K562 (cell line): ENCODE measurements around the gene GJE1. TPM values are rescaled to one million over a fixed set of nuclear protein-coding genes. Genes with fewer than 3 reads are reported as not detected.

Source experiments
- ATAC-seq: fragments of 200-7000 bp; cut with Tn5 transposase; 3 replicates; pipeline ENCODE4 v1.9.1; 2020; ENCODE audit warnings: moderate library complexity
- BruUV-seq: library from RNA; stranded (reverse); fragments of 400-500 nt; replicated peaks from 2 replicates; lab custom pipeline; 2021; lab: Mats Ljungman, UMichigan
- CTCF ChIA-PET: fragments of 300-600 bp; formaldehyde crosslinking; extraction: SDS; loops from one replicate; lab custom pipeline; 2021; ENCODE audit warnings: low intra/inter-chr PET ratio; lab: Yijun Ruan, JAX
- POLR2A ChIA-PET: fragments of 300-600, 350-650 bp; sonication (Branson Sonifier 250); formaldehyde crosslinking; extraction: SDS; loops from one replicate; lab custom pipeline; 2021; ENCODE audit warnings: antibody characterized with exemption, inconsistent platforms; lab: Yijun Ruan, JAX
- DNase-seq, 4 experiments: peaks; one replicate each; pipeline versions ENCODE4 v3.0.0 to v3.0.0-alpha.2; 2011 to 2018; ENCODE audit warnings: low spot score in 3 of 4, mixed read lengths in 3 of 4; ENCODE audit errors: extremely low read depth in 1 of 4
- FAIRE-seq: peaks from 2 replicates; lab custom pipeline; 2011; peaks lifted over from hg19 to GRCh38; lab: Jason Lieb, UNC
- H2AFZ ChIP-seq: 2 replicates; pipeline ENCODE4 v1.6.0; 2011; ENCODE audit warnings: low read depth, low read length, control low read depth, inconsistent platforms
- H3K27ac ChIP-seq: fragments of 200-600 bp; 3 replicates; pipeline ENCODE4 v1.8.0; 2011; ENCODE audit warnings: low read depth, mild to moderate bottlenecking, control low read depth, inconsistent platforms, low read length, moderate library complexity, mixed read lengths; ENCODE audit errors: extremely low read depth
- H3K27me3 ChIP-seq, 2 experiments: fragments of 300-600 bp in 1 of 2; 2 replicates in 1 of 2; 3 replicates in 1 of 2; pipeline versions ENCODE4 v1.6.0 to v1.8.0; 2011; ENCODE audit warnings: inconsistent platforms in 2 of 2, low read length in 2 of 2, mild to moderate bottlenecking in 1 of 2, mixed read lengths in 1 of 2, moderate library complexity in 1 of 2; ENCODE audit not compliant: control insufficient read depth in 2 of 2, insufficient read depth in 2 of 2
- H3K36me3 ChIP-seq: fragments of 300-600 bp; 3 replicates; pipeline ENCODE4 v1.8.0; 2011; ENCODE audit warnings: mild to moderate bottlenecking, low read length, inconsistent platforms; ENCODE audit not compliant: control insufficient read depth, insufficient read depth
- H3K4me1 ChIP-seq, 2 experiments: fragments of 200-600 bp in 1 of 2; replicated peaks in 1 of 2; 2 replicates in 1 of 2; 3 replicates in 1 of 2; pipeline versions ENCODE4 v1.5.1 to v1.8.0; 2011; ENCODE audit warnings: inconsistent platforms in 2 of 2, low read length in 2 of 2, mild to moderate bottlenecking in 1 of 2, mixed read lengths in 1 of 2, moderate library complexity in 1 of 2; ENCODE audit not compliant: control insufficient read depth in 2 of 2, insufficient read depth in 2 of 2
- H3K4me2 ChIP-seq: 2 replicates; pipeline ENCODE4 v1.6.1; 2011; ENCODE audit warnings: low read length, control low read depth, inconsistent platforms, mixed read lengths; ENCODE audit not compliant: insufficient read depth
- H3K4me3 ChIP-seq: fragments of 200-600 bp; sonication (generic), shearing (Covaris generic); 2 replicates; pipeline ENCODE4 v1.5.1; 2016; ENCODE audit warnings: control low read depth, inconsistent platforms
- H3K79me2 ChIP-seq: fragments of 200-600 bp; 3 replicates; pipeline ENCODE4 v1.8.0; 2011; ENCODE audit warnings: low read length, inconsistent platforms; ENCODE audit not compliant: control insufficient read depth, insufficient read depth
- H3K9ac ChIP-seq, 2 experiments: 2 replicates each; pipeline versions ENCODE4 v1.6.0 to v1.6.1; 2011; ENCODE audit warnings: low read depth in 2 of 2, low read length in 2 of 2, control low read depth in 1 of 2, inconsistent platforms in 1 of 2, mild to moderate bottlenecking in 1 of 2, mixed read lengths in 1 of 2; ENCODE audit not compliant: insufficient read depth in 1 of 2
- H3K9me1 ChIP-seq: one replicate; pipeline ENCODE4 v1.6.0; 2011; ENCODE audit warnings: inconsistent platforms, mild to moderate bottlenecking, low read length, moderate library complexity; ENCODE audit not compliant: control insufficient read depth, insufficient read depth
- H3K9me3 ChIP-seq: replicated peaks from 2 replicates; pipeline ENCODE4 v1.5.1; 2011; ENCODE audit warnings: low read depth, low read length, inconsistent platforms; ENCODE audit not compliant: control insufficient read depth, insufficient read depth
- H4K20me1 ChIP-seq: replicated peaks from 2 replicates; pipeline ENCODE4 v1.6.1; 2011; ENCODE audit warnings: low read length, inconsistent platforms, mixed read lengths; ENCODE audit not compliant: control insufficient read depth, insufficient read depth
- ARID2 ChIP-seq: fragments of 450-650 bp; IDR thresholded peaks from 2 replicates; pipeline ENCODE4 v1.6.1; 2017; ENCODE audit warnings: antibody characterized with exemption, mild to moderate bottlenecking
- CBFA2T2 ChIP-seq: fragments of 450-650 bp; conservative IDR thresholded peaks from 2 replicates; pipeline ENCODE4 v1.6.1; 2017; ENCODE audit warnings: mild to moderate bottlenecking
- CEBPB ChIP-seq: fragments of 450-650 bp; IDR thresholded peaks from 2 replicates; pipeline ENCODE4 v1.6.1; 2016; ENCODE audit warnings: missing genetic modification characterization, missing compliant biosample characterization
- CEBPG ChIP-seq, 3 experiments: fragments of 200-800 bp in 1 of 3; sonication (Bioruptor generic) in 1 of 3; sonication (generic) in 1 of 3; formaldehyde crosslinking in 1 of 3; IDR thresholded peaks in 2 of 3; conservative IDR thresholded peaks in 1 of 3; 2 replicates each; pipeline versions ENCODE4 v1.6.1 to v1.8.0; 2016 to 2022; ENCODE audit warnings: missing compliant biosample characterization in 2 of 3, missing genetic modification characterization in 2 of 3, mild to moderate bottlenecking in 1 of 3, missing genetic modification reagents in 1 of 3
- KDM1A ChIP-seq, 2 experiments: fragments of 450-650 bp; IDR thresholded peaks; 2 replicates each; pipeline ENCODE4 v1.6.1; 2016; ENCODE audit warnings: mild to moderate bottlenecking in 2 of 2
- MEIS2 ChIP-seq: fragments of 450-650 bp; IDR thresholded peaks from 2 replicates; pipeline ENCODE4 v1.6.1; 2014; ENCODE audit warnings: mild to moderate bottlenecking; ENCODE audit not compliant: partially characterized antibody
- POLR2B ChIP-seq: fragments of 450-650 bp; IDR thresholded peaks from 2 replicates; pipeline ENCODE4 v1.6.1; 2018; ENCODE audit warnings: low read depth; ENCODE audit not compliant: partially characterized antibody
- RCOR1 ChIP-seq, 2 experiments: IDR thresholded peaks; 2 replicates each; pipeline ENCODE4 v1.6.1; 2012; ENCODE audit warnings: low read depth in 2 of 2, low read length in 2 of 2, borderline replicate concordance in 1 of 2, improper control_type of control experiment in 1 of 2
- RFX5 ChIP-seq: IDR thresholded peaks from 2 replicates; pipeline ENCODE4 v1.6.1; 2011; ENCODE audit warnings: low read depth, mild to moderate bottlenecking, improper control_type of control experiment, low read length
- SMC3 ChIP-seq: conservative IDR thresholded peaks from 2 replicates; pipeline ENCODE4 v1.6.1; 2011; ENCODE audit warnings: low read depth, low read length, improper control_type of control experiment; ENCODE audit not compliant: insufficient read depth
- SOX6 ChIP-seq: fragments of 450-650 bp; IDR thresholded peaks from 2 replicates; pipeline ENCODE4 v1.6.1; 2014; ENCODE audit warnings: mild to moderate bottlenecking
- TEAD1 ChIP-seq, 2 experiments: fragments of 450-650 bp in 1 of 2; sonication (generic) in 1 of 2; formaldehyde crosslinking; IDR thresholded peaks; 2 replicates each; pipeline versions ENCODE4 v1.4.0 to v1.8.0; 2020 to 2022; ENCODE audit warnings: mild to moderate bottlenecking in 2 of 2, missing genetic modification reagents in 1 of 2
- TEAD2 ChIP-seq: fragments of 450-650 bp; IDR thresholded peaks from 2 replicates; pipeline ENCODE4 v1.6.1; 2016; ENCODE audit warnings: missing genetic modification characterization, control low read depth, missing compliant biosample characterization
- YBX1 ChIP-seq: fragments of 450-650 bp; IDR thresholded peaks from 2 replicates; pipeline ENCODE4 v1.7.1; 2016; ENCODE audit warnings: mild to moderate bottlenecking
- WGBS: fragments of 100-300 bp; shearing (Covaris generic); methylation state at CpG from one replicate; pipeline ENCODE4 v1.1.6; 2016; ENCODE audit warnings: low coverage, mixed read lengths; ENCODE audit not compliant: insufficient coverage; ENCODE audit errors: missing lambda C conversion rate; 5-methylcytosine and 5-hydroxymethylcytosine counted together
- in situ Hi-C: fragments of 300-500 bp; cut with MboI; formaldehyde crosslinking; loops from 4 replicates; pipeline ENCODE4 v1.15.0; 2018; ENCODE audit warnings: inconsistent platforms, mixed read lengths
- intact Hi-C: fragments of 100-400 bp; cut with micrococcal nuclease; formaldehyde crosslinking; loops from 2 replicates; pipeline ENCODE4 v1.14.2; 2022
- polyA plus RNA-seq, 8 experiments: library from polyadenylated mRNA; depleted of rRNA in 4 of 8; stranded (reverse) in 5 of 8; unstranded in 3 of 8; fragments of >200 nt; fragmentation: Nextera tagmentation in 2 of 8; fragmentation: Illumina TruSeq in 1 of 8; extraction: Ambion mirVana in 2 of 8; extraction: Trizol in 1 of 8; gene quantifications; 2 replicates each; pipeline versions ENCODE4 v1.2.1 to v1.2.3, GENCODE V29; 2011 to 2014; ENCODE audit warnings: inconsistent platforms in 1 of 8, missing spikeins in 1 of 8
- total RNA-seq, 7 experiments: library from RNA; depleted of rRNA in 6 of 7; stranded (reverse); fragments of >200 nt in 6 of 7; fragmentation: Illumina TruSeq in 2 of 7; extraction: Trizol in 2 of 7; gene quantifications; 2 replicates each; pipeline versions ENCODE4 v1.2.1 to v1.2.3, GENCODE V29; 2011 to 2021; ENCODE audit warnings: low replicate concordance in 1 of 7
- TF ChIP-seq, protein P1 (sequence below): fragments of 450-650 bp; IDR thresholded peaks from 2 replicates; pipeline ENCODE4 v1.6.1; 2016; ENCODE audit warnings: mild to moderate bottlenecking
- TF ChIP-seq, protein P2 (sequence below), 3 experiments: IDR thresholded peaks in 2 of 3; conservative IDR thresholded peaks in 1 of 3; 2 replicates each; pipeline ENCODE4 v1.5.1; 2011 to 2012; ENCODE audit warnings: low read length in 3 of 3, mild to moderate bottlenecking in 3 of 3, control low read depth in 2 of 3, improper control_type of control experiment in 1 of 3, inconsistent platforms in 1 of 3, low read depth in 1 of 3, mixed read lengths in 1 of 3, moderate library complexity in 1 of 3; ENCODE audit not compliant: insufficient read depth in 2 of 3

The GJE1 gene
- total and polyA plus RNA-seq, 9 of the 15 experiments (the other 6 are each of a cell fraction or from before 2014, with no cell fraction given) = not detected

GRCh38 chr6:142112451-142113061 lies 20.2 kb upstream of the GJE1 start:
- H3K4me3 ChIP-seq = no peak overlapping the region
- no peaks in the 10 kb centered on the region for H3K9me1 ChIP-seq
- 0% methylated on average over 4 of the region's 4 CpGs for WGBS
- no peaks in the 10 kb centered on the region for H4K20me1 ChIP-seq
- no peaks in the 10 kb centered on the region for H3K9me3 ChIP-seq
- H3K27ac ChIP-seq = no peak overlapping the region
- no TSS peak for BruUV-seq
- ATAC-seq = peak; percentile 65
- peak; percentile 95 for FAIRE-seq
- no peak overlapping the region for H3K4me2 ChIP-seq
- H3K27me3 ChIP-seq = no peaks in the 10 kb centered on the region
- no peaks in the 10 kb centered on the region for H3K4me1 ChIP-seq
- in situ Hi-C loops (loop anchor here (25.0 kb wide), 1 partner anchor 425 kb away; no protein-coding TSS in a partner anchor), intact Hi-C loops (loop anchor here (1.0 to 5.0 kb wide), 3 partner anchors 123 to 550 kb away; no protein-coding TSS in a partner anchor)
- H3K9ac ChIP-seq = no peak overlapping the region
- DNase-seq = peak; percentile 23 to 82 (median 49)
- H3K36me3 ChIP-seq = no peaks in the 10 kb centered on the region
- POLR2A ChIA-PET = no interaction called here
- CTCF ChIA-PET = interaction anchor here (0.6 to 1.5 kb wide), 4 partner anchors 123 to 622 kb away, joined by 3 to 9 read pairs (median 4); no protein-coding TSS in a partner anchor
- no peak overlapping the region for H2AFZ ChIP-seq
- no peaks in the 10 kb centered on the region for H3K79me2 ChIP-seq
- TF ChIP-seq CEBPB (tag) = peak; percentile 88
- TF ChIP-seq TEAD1 (CRISPR knock-in tag; IDR thresholded peaks at IDR 0.05) = 0 out of 4 replicates have a peak, but pooled peaks of 1 of the 2 experiments have one; percentile 46
- no peak for TF ChIP-seq CEBPG (CRISPR knock-in tag; IDR thresholded peaks at IDR 0.05)
- peak; percentile 28 to 65; a peak in 3 of 4 replicates for TF ChIP-seq CEBPG (tag; conservative IDR thresholded peaks at IDR 0.05 in 1 of 2, IDR thresholded peaks at IDR 0.05 in 1 of 2)
- no peak for TF ChIP-seq YBX1
- TF ChIP-seq, protein P1, sequence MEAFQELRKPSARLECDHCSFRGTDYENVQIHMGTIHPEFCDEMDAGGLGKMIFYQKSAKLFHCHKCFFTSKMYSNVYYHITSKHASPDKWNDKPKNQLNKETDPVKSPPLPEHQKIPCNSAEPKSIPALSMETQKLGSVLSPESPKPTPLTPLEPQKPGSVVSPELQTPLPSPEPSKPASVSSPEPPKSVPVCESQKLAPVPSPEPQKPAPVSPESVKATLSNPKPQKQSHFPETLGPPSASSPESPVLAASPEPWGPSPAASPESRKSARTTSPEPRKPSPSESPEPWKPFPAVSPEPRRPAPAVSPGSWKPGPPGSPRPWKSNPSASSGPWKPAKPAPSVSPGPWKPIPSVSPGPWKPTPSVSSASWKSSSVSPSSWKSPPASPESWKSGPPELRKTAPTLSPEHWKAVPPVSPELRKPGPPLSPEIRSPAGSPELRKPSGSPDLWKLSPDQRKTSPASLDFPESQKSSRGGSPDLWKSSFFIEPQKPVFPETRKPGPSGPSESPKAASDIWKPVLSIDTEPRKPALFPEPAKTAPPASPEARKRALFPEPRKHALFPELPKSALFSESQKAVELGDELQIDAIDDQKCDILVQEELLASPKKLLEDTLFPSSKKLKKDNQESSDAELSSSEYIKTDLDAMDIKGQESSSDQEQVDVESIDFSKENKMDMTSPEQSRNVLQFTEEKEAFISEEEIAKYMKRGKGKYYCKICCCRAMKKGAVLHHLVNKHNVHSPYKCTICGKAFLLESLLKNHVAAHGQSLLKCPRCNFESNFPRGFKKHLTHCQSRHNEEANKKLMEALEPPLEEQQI = 0 out of 2 replicates have a peak, but pooled peaks have one; percentile 46
- no peak for TF ChIP-seq CBFA2T2
- TF ChIP-seq MEIS2 = peak; percentile 94
- no peak for TF ChIP-seq RFX5
- TF ChIP-seq KDM1A (IDR thresholded peaks at IDR 0.05) = peak; percentile 100
- no peak for TF ChIP-seq POLR2B
- peak; percentile 99 to 100 for TF ChIP-seq RCOR1 (IDR thresholded peaks at IDR 0.05; ENCODE audit: borderline replicate concordance in 1 of 2, low read depth in 2 of 2, low read length in 2 of 2)
- TF ChIP-seq, protein P2, sequence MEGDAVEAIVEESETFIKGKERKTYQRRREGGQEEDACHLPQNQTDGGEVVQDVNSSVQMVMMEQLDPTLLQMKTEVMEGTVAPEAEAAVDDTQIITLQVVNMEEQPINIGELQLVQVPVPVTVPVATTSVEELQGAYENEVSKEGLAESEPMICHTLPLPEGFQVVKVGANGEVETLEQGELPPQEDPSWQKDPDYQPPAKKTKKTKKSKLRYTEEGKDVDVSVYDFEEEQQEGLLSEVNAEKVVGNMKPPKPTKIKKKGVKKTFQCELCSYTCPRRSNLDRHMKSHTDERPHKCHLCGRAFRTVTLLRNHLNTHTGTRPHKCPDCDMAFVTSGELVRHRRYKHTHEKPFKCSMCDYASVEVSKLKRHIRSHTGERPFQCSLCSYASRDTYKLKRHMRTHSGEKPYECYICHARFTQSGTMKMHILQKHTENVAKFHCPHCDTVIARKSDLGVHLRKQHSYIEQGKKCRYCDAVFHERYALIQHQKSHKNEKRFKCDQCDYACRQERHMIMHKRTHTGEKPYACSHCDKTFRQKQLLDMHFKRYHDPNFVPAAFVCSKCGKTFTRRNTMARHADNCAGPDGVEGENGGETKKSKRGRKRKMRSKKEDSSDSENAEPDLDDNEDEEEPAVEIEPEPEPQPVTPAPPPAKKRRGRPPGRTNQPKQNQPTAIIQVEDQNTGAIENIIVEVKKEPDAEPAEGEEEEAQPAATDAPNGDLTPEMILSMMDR (IDR thresholded peaks at IDR 0.05 in 2 of 3, conservative IDR thresholded peaks at IDR 0.05 in 1 of 3; ENCODE audit: insufficient read depth in 2 of 3, low read depth in 1 of 3, low read length in 3 of 3) = peak; percentile 56 to 85 (median 78); a peak in 5 of 6 replicates
- TF ChIP-seq ARID2 = 0 out of 2 replicates have a peak, but pooled peaks have one; percentile 31
- TF ChIP-seq TEAD2 (tag) = peak; percentile 52; the same call in 1 of the 2 replicates
- peak; percentile 77 for TF ChIP-seq SOX6
- peak; percentile 62 for TF ChIP-seq SMC3
